ENCODE results near the gene C19orf81.
"Not testable (repeated sequence)": the region's sequence is repeated elsewhere in the genome, so short reads cannot be mapped to it uniquely, and the experiment has no call there.

Gene C19orf81

GRCh38 chr19:50649433-50650391 is at the start of gene C19orf81:
TSS of gene C19orf81 (plus strand) at chr19:50649445. CDS start at chr19:50649445, 0 bp downstream.
- DNase-seq, result no peak

- no peak for DNase-seq
Observed at GRCh38 chr19:50601407-50602088, 47.7 kb upstream of the C19orf81 start.

GRCh38 chr19:50602089-50602422 is 47.2 kb upstream of the C19orf81 start:
- no peak for DNase-seq

- no peak for DNase-seq
Observed at GRCh38 chr19:50602496-50602895, 46.7 kb upstream of the C19orf81 start.

GRCh38 chr19:50602935-50603334 is 46.3 kb upstream of the C19orf81 start:
- DNase-seq, result no peak

- not testable (repeated sequence) for DNase-seq
Observed at GRCh38 chr19:50604264-50605073, 44.8 kb upstream of the C19orf81 start.

GRCh38 chr19:50606059-50606836 is 43.0 kb upstream of the C19orf81 start:
- not testable (repeated sequence) for DNase-seq

GRCh38 chr19:50607388-50607787 is 41.9 kb upstream of the C19orf81 start:
- DNase-seq, result no peak

- peak; percentile 86 to 94 for DNase-seq
Observed at GRCh38 chr19:50607874-50608785, 41.1 kb upstream of the C19orf81 start.

GRCh38 chr19:50612504-50613404 is 36.5 kb upstream of the C19orf81 start:
- not testable (repeated sequence) for DNase-seq

GRCh38 chr19:50618379-50618778 is 30.9 kb upstream of the C19orf81 start:
- not testable (repeated sequence) for DNase-seq

GRCh38 chr19:50619184-50619583 is 30.1 kb upstream of the C19orf81 start:
- not testable (repeated sequence) for DNase-seq

GRCh38 chr19:50620394-50620906 is 28.8 kb upstream of the C19orf81 start:
- DNase-seq, result not testable (repeated sequence)

GRCh38 chr19:50624949-50625600 is 24.2 kb upstream of the C19orf81 start:
- DNase-seq, result no peak

GRCh38 chr19:50626011-50626410 is 23.2 kb upstream of the C19orf81 start:
- DNase-seq, result no peak

GRCh38 chr19:50626795-50627194 is 22.4 kb upstream of the C19orf81 start:
- DNase-seq, result no peak

- DNase-seq, result no peak
Observed at GRCh38 chr19:50628146-50628545, 21.1 kb upstream of the C19orf81 start.

GRCh38 chr19:50628551-50628950 is 20.7 kb upstream of the C19orf81 start:
- DNase-seq, result no peak

GRCh38 chr19:50629194-50629593 is 20.1 kb upstream of the C19orf81 start:
- DNase-seq, result no peak
